HepG2 (cell line): ENCODE data around the gene ACSL5. TPM values are rescaled to one million over a fixed set of nuclear protein-coding genes. Genes with fewer than 3 reads are reported as not detected.

Source experiments
- BRCA1 ChIP-seq: sonication (generic); formaldehyde crosslinking; IDR thresholded peaks from 2 replicates; pipeline ENCODE4 v1.4.0; 2020; ENCODE audit warnings: missing genetic modification reagents
- EP300 ChIP-seq, 3 experiments: sonication (generic) in 1 of 3; formaldehyde crosslinking in 1 of 3; IDR thresholded peaks; 2 replicates each; pipeline versions ENCODE4 v1.5.1 to v1.6.1; 2011 to 2020; ENCODE audit warnings: low read depth in 2 of 3, low read length in 2 of 3, borderline replicate concordance in 1 of 3, improper control_type of control experiment in 1 of 3, mild to moderate bottlenecking in 1 of 3, missing genetic modification reagents in 1 of 3, moderate library complexity in 1 of 3
- ETV5 ChIP-seq: IDR thresholded peaks from 2 replicates; pipeline ENCODE4 v1.6.1; 2018; ENCODE audit warnings: missing biosample characterization, missing genetic modification reagents, inconsistent platforms, borderline replicate concordance
- FOSL1 ChIP-seq: sonication (generic); formaldehyde crosslinking; IDR thresholded peaks from 2 replicates; pipeline ENCODE4 v1.9.0; 2021; ENCODE audit warnings: missing genetic modification reagents, borderline replicate concordance
- FOXP1 ChIP-seq, 2 experiments: fragments of 450-650 bp in 1 of 2; IDR thresholded peaks; 2 replicates each; pipeline ENCODE4 v1.6.1; 2017 to 2018; ENCODE audit warnings: antibody characterized with exemption in 1 of 2
- HDAC1 ChIP-seq: sonication (generic); formaldehyde crosslinking; IDR thresholded peaks from 2 replicates; pipeline ENCODE4 v1.5.1; 2020; ENCODE audit warnings: mild to moderate bottlenecking, missing genetic modification reagents
- HNRNPL ChIP-seq: fragments of 200-400 bp; formaldehyde crosslinking; IDR thresholded peaks from 2 replicates; pipeline ENCODE4 v1.6.1; 2017; ENCODE audit warnings: mild to moderate bottlenecking, low read depth, low read length
- NFYB ChIP-seq: sonication (generic); formaldehyde crosslinking; IDR thresholded peaks from 2 replicates; pipeline ENCODE4 v1.4.0; 2020; ENCODE audit warnings: missing genetic modification reagents
- POLR2AphosphoS2 ChIP-seq: IDR thresholded peaks from 2 replicates; pipeline ENCODE4 v1.6.1; 2011; ENCODE audit warnings: low read depth, low read length, improper control_type of control experiment
- PPARG ChIP-seq: conservative IDR thresholded peaks from 2 replicates; pipeline ENCODE4 v1.6.1; 2016; ENCODE audit warnings: missing biosample characterization, missing genetic modification reagents
- RCOR2 ChIP-seq: IDR thresholded peaks from 2 replicates; pipeline ENCODE4 v1.6.1; 2016; ENCODE audit warnings: missing biosample characterization, missing genetic modification reagents
- REPIN1 ChIP-seq: sonication (generic); formaldehyde crosslinking; IDR thresholded peaks from 2 replicates; pipeline ENCODE4 v1.8.0; 2022; ENCODE audit warnings: missing genetic modification reagents, low read depth, mild to moderate bottlenecking, borderline replicate concordance
- SIX1 ChIP-seq: sonication (generic); formaldehyde crosslinking; IDR thresholded peaks from 2 replicates; pipeline ENCODE4 v1.4.0; 2020; ENCODE audit warnings: missing genetic modification reagents, borderline replicate concordance
- TGIF2 ChIP-seq: IDR thresholded peaks from 2 replicates; pipeline ENCODE4 v1.6.1; 2016; ENCODE audit warnings: control low read depth, missing compliant biosample characterization
- TP53 ChIP-seq: sonication (generic); formaldehyde crosslinking; conservative IDR thresholded peaks from 2 replicates; pipeline ENCODE4 v1.4.0; 2020; ENCODE audit warnings: missing genetic modification reagents
- ZNF180 ChIP-seq: sonication (generic); formaldehyde crosslinking; IDR thresholded peaks from 2 replicates; pipeline ENCODE4 v1.4.0; 2020; ENCODE audit warnings: low read depth, missing genetic modification reagents, borderline replicate concordance
- ZNF264 ChIP-seq: sonication (generic); formaldehyde crosslinking; IDR thresholded peaks from 2 replicates; pipeline ENCODE4 v1.4.0; 2020; ENCODE audit warnings: missing genetic modification reagents
- ZNF331 ChIP-seq: sonication (generic); formaldehyde crosslinking; IDR thresholded peaks from 2 replicates; pipeline ENCODE4 v1.4.0; 2020; ENCODE audit warnings: missing genetic modification reagents
- ZNF333 ChIP-seq: sonication (generic); formaldehyde crosslinking; IDR thresholded peaks from 2 replicates; pipeline ENCODE4 v1.4.0; 2020; ENCODE audit warnings: mild to moderate bottlenecking, missing genetic modification reagents, borderline replicate concordance
- ZNF430 ChIP-seq: sonication (generic); formaldehyde crosslinking; IDR thresholded peaks from 2 replicates; pipeline ENCODE4 v1.9.0; 2021; ENCODE audit warnings: mild to moderate bottlenecking, missing genetic modification reagents
- ZNF547 ChIP-seq: sonication (generic); formaldehyde crosslinking; IDR thresholded peaks from 2 replicates; pipeline ENCODE4 v1.5.1; 2020; ENCODE audit warnings: mild to moderate bottlenecking, missing genetic modification reagents
- ZNF652 ChIP-seq: IDR thresholded peaks from 2 replicates; pipeline ENCODE4 v1.6.1; 2016; ENCODE audit warnings: low read depth, borderline replicate concordance
- ZNF709 ChIP-seq: sonication (generic); formaldehyde crosslinking; IDR thresholded peaks from 2 replicates; pipeline ENCODE4 v1.5.0; 2020; ENCODE audit warnings: mild to moderate bottlenecking, missing genetic modification reagents
- ZNF713 ChIP-seq: sonication (generic); formaldehyde crosslinking; IDR thresholded peaks from 2 replicates; pipeline ENCODE4 v1.4.0; 2020; ENCODE audit warnings: mild to moderate bottlenecking, missing genetic modification reagents
- ZNF839 ChIP-seq: sonication (generic); formaldehyde crosslinking; IDR thresholded peaks from 2 replicates; pipeline ENCODE4 v1.4.0; 2020; ENCODE audit warnings: missing genetic modification reagents, mild to moderate bottlenecking, borderline replicate concordance
- polyA plus RNA-seq, 8 experiments: library from polyadenylated mRNA; depleted of rRNA in 3 of 8; stranded (reverse) in 7 of 8; unstranded in 1 of 8; fragments of >200 nt; fragmentation: Illumina TruSeq in 4 of 8; extraction: Trizol in 4 of 8; gene quantifications; 2 replicates each; pipeline versions ENCODE4 v1.2.1 to v1.2.3, GENCODE V29; 2011 to 2016; ENCODE audit warnings: low read depth in 4 of 8, missing spikeins in 1 of 8, mixed read lengths in 1 of 8; ENCODE audit not compliant: insufficient read depth in 1 of 8
- total RNA-seq, 5 experiments: library from RNA; depleted of rRNA; stranded (reverse); fragments of >200 nt; fragmentation: Illumina TruSeq; extraction: Trizol; gene quantifications; 2 replicates each; pipeline ENCODE4 v1.2.3, GENCODE V29; 2016; ENCODE audit warnings: low read depth in 1 of 5
- TF ChIP-seq, protein P1 (sequence below): sonication (generic); formaldehyde crosslinking; IDR thresholded peaks from 2 replicates; pipeline ENCODE4 v1.5.0; 2020; ENCODE audit warnings: missing genetic modification reagents
- TF ChIP-seq, protein P2 (sequence below): IDR thresholded peaks from 2 replicates; pipeline ENCODE4 v1.6.1; 2016; ENCODE audit warnings: mild to moderate bottlenecking, missing biosample characterization, missing genetic modification reagents
- TF ChIP-seq, protein P3 (sequence below): sonication (generic); formaldehyde crosslinking; IDR thresholded peaks from 2 replicates; pipeline ENCODE4 v1.9.0; 2022; ENCODE audit warnings: missing genetic modification reagents, mild to moderate bottlenecking, borderline replicate concordance
- TF ChIP-seq, protein P4 (sequence below): sonication (generic); formaldehyde crosslinking; IDR thresholded peaks from 2 replicates; pipeline ENCODE4 v1.8.0; 2022; ENCODE audit warnings: missing genetic modification reagents, mild to moderate bottlenecking, borderline replicate concordance

ACSL5 gene
- total and polyA plus RNA-seq, 2 of the 13 experiments (the other 11 are each of a cell fraction or from before 2014, with no cell fraction given), result 56.4 to 82.5 TPM

DNA sequence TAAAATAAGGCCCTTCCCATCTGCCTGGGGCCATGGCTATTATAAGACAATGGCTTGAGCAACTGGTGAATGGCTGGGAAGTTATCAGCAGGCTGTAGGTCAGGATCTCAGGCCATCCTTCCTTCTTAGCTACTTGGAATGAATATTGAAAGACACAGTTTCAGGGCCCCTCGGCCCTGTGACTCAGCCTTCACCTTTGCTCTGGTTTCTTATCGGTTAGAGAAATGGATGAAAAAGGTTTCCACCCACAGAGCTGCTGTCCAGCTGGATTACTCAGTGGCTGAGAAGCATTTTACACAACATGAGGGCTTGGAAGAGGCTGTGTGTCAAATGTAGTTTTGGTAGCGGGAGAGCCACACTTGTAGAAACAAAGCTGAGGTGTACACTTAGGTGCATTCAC is 9.4 kb downstream of the ACSL5 start (continued):
- TF ChIP-seq REPIN1, result no peak
- TF ChIP-seq ZNF547 (CRISPR knock-in tag), result no peak
- TF ChIP-seq, protein P1, sequence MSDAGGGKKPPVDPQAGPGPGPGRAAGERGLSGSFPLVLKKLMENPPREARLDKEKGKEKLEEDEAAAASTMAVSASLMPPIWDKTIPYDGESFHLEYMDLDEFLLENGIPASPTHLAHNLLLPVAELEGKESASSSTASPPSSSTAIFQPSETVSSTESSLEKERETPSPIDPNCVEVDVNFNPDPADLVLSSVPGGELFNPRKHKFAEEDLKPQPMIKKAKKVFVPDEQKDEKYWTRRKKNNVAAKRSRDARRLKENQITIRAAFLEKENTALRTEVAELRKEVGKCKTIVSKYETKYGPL (CRISPR knock-in tag), result no peak
- TF ChIP-seq ZNF180, result no peak
- TF ChIP-seq, protein P2, sequence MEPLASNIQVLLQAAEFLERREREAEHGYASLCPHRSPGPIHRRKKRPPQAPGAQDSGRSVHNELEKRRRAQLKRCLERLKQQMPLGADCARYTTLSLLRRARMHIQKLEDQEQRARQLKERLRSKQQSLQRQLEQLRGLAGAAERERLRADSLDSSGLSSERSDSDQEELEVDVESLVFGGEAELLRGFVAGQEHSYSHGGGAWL (CRISPR knock-in tag), result no peak
- TF ChIP-seq FOSL1 (CRISPR knock-in tag), result peak; percentile 67; the same call in 1 of the 2 replicates
- TF ChIP-seq FOXP1 (IDR thresholded peaks at IDR 0.05), result no peak
- TF ChIP-seq FOXP1 (CRISPR knock-in tag; IDR thresholded peaks at IDR 0.05), result no peak
- no peak for TF ChIP-seq ZNF333 (CRISPR knock-in tag)
- TF ChIP-seq ZNF331, result no peak
- TF ChIP-seq, protein P3, sequence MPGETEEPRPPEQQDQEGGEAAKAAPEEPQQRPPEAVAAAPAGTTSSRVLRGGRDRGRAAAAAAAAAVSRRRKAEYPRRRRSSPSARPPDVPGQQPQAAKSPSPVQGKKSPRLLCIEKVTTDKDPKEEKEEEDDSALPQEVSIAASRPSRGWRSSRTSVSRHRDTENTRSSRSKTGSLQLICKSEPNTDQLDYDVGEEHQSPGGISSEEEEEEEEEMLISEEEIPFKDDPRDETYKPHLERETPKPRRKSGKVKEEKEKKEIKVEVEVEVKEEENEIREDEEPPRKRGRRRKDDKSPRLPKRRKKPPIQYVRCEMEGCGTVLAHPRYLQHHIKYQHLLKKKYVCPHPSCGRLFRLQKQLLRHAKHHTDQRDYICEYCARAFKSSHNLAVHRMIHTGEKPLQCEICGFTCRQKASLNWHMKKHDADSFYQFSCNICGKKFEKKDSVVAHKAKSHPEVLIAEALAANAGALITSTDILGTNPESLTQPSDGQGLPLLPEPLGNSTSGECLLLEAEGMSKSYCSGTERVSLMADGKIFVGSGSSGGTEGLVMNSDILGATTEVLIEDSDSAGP, result no peak
- no peak for TF ChIP-seq ZNF709 (CRISPR knock-in tag)
- TF ChIP-seq ZNF264 (CRISPR knock-in tag), result no peak
- TF ChIP-seq SIX1 (CRISPR knock-in tag), result no peak
- TF ChIP-seq PPARG (CRISPR knock-in tag), result peak; percentile 99
- TF ChIP-seq ZNF839 (CRISPR knock-in tag), result no peak
- 0 out of 2 replicates have a peak, but pooled peaks have one; percentile 31 for TF ChIP-seq RCOR2 (CRISPR knock-in tag)
- TF ChIP-seq HDAC1 (CRISPR knock-in tag), result 0 out of 2 replicates have a peak, but pooled peaks have one; percentile 42
- TF ChIP-seq NFYB (CRISPR knock-in tag), result no peak
- TF ChIP-seq ZNF713 (CRISPR knock-in tag), result no peak
- TF ChIP-seq TGIF2 (CRISPR knock-in tag), result no peak
- TF ChIP-seq ZNF430 (CRISPR knock-in tag), result no peak
- no peak for TF ChIP-seq TP53 (CRISPR knock-in tag)
- TF ChIP-seq ETV5 (CRISPR knock-in tag), result no peak; the same call in 1 of the 2 replicates
- TF ChIP-seq BRCA1, result no peak
- no peak for TF ChIP-seq HNRNPL
- no peak for TF ChIP-seq ZNF652 (CRISPR knock-in tag)
- TF ChIP-seq, protein P4, sequence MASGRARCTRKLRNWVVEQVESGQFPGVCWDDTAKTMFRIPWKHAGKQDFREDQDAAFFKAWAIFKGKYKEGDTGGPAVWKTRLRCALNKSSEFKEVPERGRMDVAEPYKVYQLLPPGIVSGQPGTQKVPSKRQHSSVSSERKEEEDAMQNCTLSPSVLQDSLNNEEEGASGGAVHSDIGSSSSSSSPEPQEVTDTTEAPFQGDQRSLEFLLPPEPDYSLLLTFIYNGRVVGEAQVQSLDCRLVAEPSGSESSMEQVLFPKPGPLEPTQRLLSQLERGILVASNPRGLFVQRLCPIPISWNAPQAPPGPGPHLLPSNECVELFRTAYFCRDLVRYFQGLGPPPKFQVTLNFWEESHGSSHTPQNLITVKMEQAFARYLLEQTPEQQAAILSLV (CRISPR knock-in tag), result no peak
- TF ChIP-seq POLR2AphosphoS2, result no peak
- TF ChIP-seq EP300 (IDR thresholded peaks at IDR 0.05; ENCODE audit: low read depth in 2 of 2, low read length in 2 of 2), result peak in 1 of 2 experiments; percentile 72; a peak in 2 of 4 replicates
- TF ChIP-seq EP300 (CRISPR knock-in tag; IDR thresholded peaks at IDR 0.05; ENCODE audit: borderline replicate concordance), result no peak
